IMR-90 (cell line): ENCODE data around the gene ATP11A. TPM values are rescaled to one million over a fixed set of nuclear protein-coding genes. Genes with fewer than 3 reads are reported as not detected.

Source experiments
- ATAC-seq: fragments of 200-7000 bp; cut with Tn5 transposase; 2 replicates; pipeline ENCODE4 v1.9.1; 2020; ENCODE audit warnings: low read depth, mild to moderate bottlenecking, moderate library complexity
- BruUV-seq: library from RNA; stranded (reverse); fragments of 400-500 nt; replicated peaks from 2 replicates; lab custom pipeline; 2021; lab: Mats Ljungman, UMichigan
- CTCF ChIA-PET: fragments of 300-600 bp; formaldehyde crosslinking; extraction: SDS; loops from one replicate; lab custom pipeline; 2021; ENCODE audit warnings: antibody characterized with exemption; lab: Yijun Ruan, JAX
- POLR2A ChIA-PET: fragments of 300-600 bp; sonication (Branson Sonifier 250); formaldehyde crosslinking; loops from one replicate; lab custom pipeline; 2022; ENCODE audit warnings: antibody characterized with exemption; ENCODE audit not compliant: unreplicated experiment; lab: Charles Lee
- DNase-seq: peaks from one replicate; pipeline ENCODE4 v3.0.0; 2013
- H2AFZ ChIP-seq: replicated peaks from 2 replicates; pipeline ENCODE3; 2013; ENCODE audit warnings: low read length, mild to moderate bottlenecking; ENCODE audit not compliant: poor library complexity
- H2AK5ac ChIP-seq: 2 replicates; pipeline ENCODE4 v1.6.1; 2013; ENCODE audit warnings: low read depth, low read length, inconsistent platforms
- H2AK9ac ChIP-seq: replicated peaks from 2 replicates; pipeline ENCODE3; 2013; ENCODE audit warnings: mild to moderate bottlenecking, low read depth, low read length, moderate library complexity; ENCODE audit not compliant: poor library complexity
- H2BK120ac ChIP-seq: 2 replicates; pipeline ENCODE4 v1.6.1; 2013; ENCODE audit warnings: low read depth, low read length, inconsistent platforms
- H2BK15ac ChIP-seq: 3 replicates; pipeline ENCODE4 v1.6.1; 2013; ENCODE audit warnings: low read depth, low read length, inconsistent platforms
- H2BK20ac ChIP-seq: 2 replicates; pipeline ENCODE4 v1.6.1; 2013; ENCODE audit warnings: low read depth, mild to moderate bottlenecking, inconsistent platforms, low read length, moderate library complexity
- H2BK5ac ChIP-seq: 2 replicates; pipeline ENCODE4 v1.6.1; 2013; ENCODE audit warnings: mild to moderate bottlenecking, low read depth, low read length, inconsistent platforms; ENCODE audit not compliant: poor library complexity, severe bottlenecking
- H3K14ac ChIP-seq: replicated peaks from 2 replicates; pipeline ENCODE4 v1.6.1; 2013; ENCODE audit warnings: low read depth, low read length, inconsistent platforms
- H3K18ac ChIP-seq: 2 replicates; pipeline ENCODE4 v1.6.1; 2013; ENCODE audit warnings: low read depth, low read length, control low read depth
- H3K23ac ChIP-seq: 2 replicates; pipeline ENCODE4 v1.6.1; 2013; ENCODE audit warnings: low read depth, low read length, inconsistent platforms
- H3K27ac ChIP-seq: 2 replicates; pipeline ENCODE4 v1.5.1; 2013; ENCODE audit warnings: mild to moderate bottlenecking, control low read depth, low read length; ENCODE audit not compliant: insufficient read depth
- H3K27me3 ChIP-seq: 2 replicates; pipeline ENCODE4 v1.6.1; 2013; ENCODE audit warnings: low read length; ENCODE audit not compliant: control insufficient read depth, insufficient read depth
- H3K36me3 ChIP-seq: 2 replicates; pipeline ENCODE4 v1.6.1; 2013; ENCODE audit warnings: low read length, mixed read lengths; ENCODE audit not compliant: control insufficient read depth, insufficient read depth
- H3K4ac ChIP-seq: 2 replicates; pipeline ENCODE4 v1.6.1; 2013; ENCODE audit warnings: low read depth, low read length, inconsistent platforms
- H3K4me1 ChIP-seq: 2 replicates; pipeline ENCODE4 v1.6.1; 2013; ENCODE audit warnings: low read length, mixed read lengths; ENCODE audit not compliant: control insufficient read depth, insufficient read depth
- H3K4me2 ChIP-seq: 2 replicates; pipeline ENCODE4 v1.6.1; 2013; ENCODE audit warnings: low read depth, mild to moderate bottlenecking, control low read depth, low read length, moderate library complexity
- H3K4me3 ChIP-seq: 2 replicates; pipeline ENCODE4 v1.5.1; 2013; ENCODE audit warnings: low read depth, mild to moderate bottlenecking, control low read depth, low read length, moderate library complexity; ENCODE audit not compliant: insufficient read depth
- H3K56ac ChIP-seq: 2 replicates; pipeline ENCODE4 v1.6.1; 2013; ENCODE audit warnings: low read length, inconsistent platforms; ENCODE audit not compliant: insufficient read depth; ENCODE audit errors: extremely low read depth
- H3K79me1 ChIP-seq, 2 experiments: 2 replicates each; pipeline ENCODE4 v1.6.1; 2013; ENCODE audit warnings: low read length in 2 of 2, inconsistent platforms in 1 of 2, low read depth in 1 of 2
- H3K9ac ChIP-seq: 2 replicates; pipeline ENCODE4 v1.6.1; 2013; ENCODE audit warnings: low read depth, low read length, control low read depth
- H3K9me1 ChIP-seq: 2 replicates; pipeline ENCODE4 v1.6.1; 2013; ENCODE audit warnings: low read length, inconsistent platforms; ENCODE audit not compliant: insufficient read depth
- H3K9me3 ChIP-seq: 2 replicates; pipeline ENCODE4 v1.6.1; 2013; ENCODE audit warnings: low read length; ENCODE audit not compliant: control insufficient read depth, insufficient read depth
- H4K20me1 ChIP-seq: 2 replicates; pipeline ENCODE4 v1.6.1; 2013; ENCODE audit warnings: low read length, inconsistent platforms; ENCODE audit not compliant: insufficient read depth
- H4K5ac ChIP-seq: 2 replicates; pipeline ENCODE4 v1.6.1; 2013; ENCODE audit warnings: mild to moderate bottlenecking, low read depth, low read length, control low read depth
- H4K8ac ChIP-seq, 2 experiments: 2 replicates each; pipeline ENCODE4 v1.6.1; 2013; ENCODE audit warnings: low read depth in 2 of 2, low read length in 2 of 2, control low read depth in 1 of 2, inconsistent platforms in 1 of 2
- H4K91ac ChIP-seq: 2 replicates; pipeline ENCODE4 v1.6.1; 2013; ENCODE audit warnings: low read depth, low read length, inconsistent platforms; ENCODE audit not compliant: insufficient read depth
- BHLHE40 ChIP-seq: fragments of 150-350 bp; IDR thresholded peaks from 2 replicates; pipeline ENCODE4 v1.6.1; 2016; ENCODE audit warnings: mild to moderate bottlenecking, low read depth, low read length
- MAFK ChIP-seq: IDR thresholded peaks from 2 replicates; pipeline ENCODE4 v1.6.1; 2012; ENCODE audit warnings: low read depth, low read length, improper control_type of control experiment
- POLR2A ChIP-seq: IDR thresholded peaks from 2 replicates; pipeline ENCODE4 v1.6.1; 2012; ENCODE audit warnings: mild to moderate bottlenecking, low read depth, low read length
- RAD21 ChIP-seq: IDR thresholded peaks from 2 replicates; pipeline ENCODE4 v1.6.1; 2012; ENCODE audit warnings: low read length, improper control_type of control experiment
- RCOR1 ChIP-seq: IDR thresholded peaks from 2 replicates; pipeline ENCODE4 v1.6.1; 2012; ENCODE audit warnings: mild to moderate bottlenecking, low read length, improper control_type of control experiment; ENCODE audit not compliant: insufficient replicate concordance
- WGBS, 2 experiments: methylation state at CpG; one replicate each; pipeline versions ENCODE4 v1.1.5 to v1.1.7; 2013; ENCODE audit warnings: missing lambda C conversion rate in 2 of 2; ENCODE audit not compliant: insufficient read length in 1 of 2; ENCODE audit errors: extremely low coverage in 2 of 2; 5-methylcytosine and 5-hydroxymethylcytosine counted together
- dilution Hi-C: fragments of 300-500 bp; cut with HindIII; formaldehyde crosslinking; loops from one replicate; pipeline ENCODE4 v1.14.3; 2018; ENCODE audit warnings: low sequenced_read_pairs; ENCODE audit not compliant: unreplicated experiment
- in situ Hi-C: fragments of 300-500 bp; cut with MboI; formaldehyde crosslinking; loops from 3 replicates; pipeline ENCODE4 v1.14.3; 2019; ENCODE audit warnings: low sequenced_read_pairs, inconsistent platforms, mixed read lengths
- intact Hi-C: fragments of 100-400 bp; cut with micrococcal nuclease; formaldehyde crosslinking; loops from 2 replicates; pipeline ENCODE4 v1.10.0; 2022
- polyA plus RNA-seq, 3 experiments: library from polyadenylated mRNA; depleted of rRNA; stranded (reverse); fragments of >200 nt; gene quantifications; 2 replicates each; pipeline ENCODE4 v1.2.3, GENCODE V29; 2012; ENCODE audit warnings: low replicate concordance in 1 of 3
- total RNA-seq: library from RNA; depleted of rRNA; stranded (reverse); fragments of >200 nt; gene quantifications from 2 replicates; pipeline ENCODE4 v1.2.3, GENCODE V29; 2012

ATP11A gene
- total and polyA plus RNA-seq, 2 of the 4 experiments (the other 2 are of a cell fraction): 8.4 to 12.0 TPM

- H2AK5ac ChIP-seq: peak overlapping the region; percentile 10; the same call in 1 of the 2 replicates
- peak overlapping the region; percentile 58 for H4K5ac ChIP-seq
- intact Hi-C loops (loop anchor here (5.0 kb wide), 1 partner anchor 91 kb away; the partner anchor contains the start of gene ATP11A), in situ Hi-C loops (no loop called here), dilution Hi-C loops (no loop called here)
- ChIA-PET CTCF (interaction anchor here (0.6 to 1.2 kb wide), 2 partner anchors 8 to 32 kb away, joined by 3 to 5 read pairs; no protein-coding TSS in a partner anchor), POLR2A (no interaction called here)
- peak overlapping the region; percentile 76 for H2AFZ ChIP-seq
- H3K56ac ChIP-seq: no peak overlapping the region
- H4K91ac ChIP-seq: peak overlapping the region; percentile 67
- WGBS, 2 experiments: 27% methylated on average over 6 of the region's 28 CpGs; no CpG with 5 or more reads in 1 of the 2 experiments
- peaks cover 4% of the 10 kb centered on the region; the same call in 1 of the 2 replicates for H3K36me3 ChIP-seq
- no peak overlapping the region; the same call in 1 of the 2 replicates for H2BK20ac ChIP-seq
- no peak overlapping the region; the same call in 1 of the 2 replicates for H3K23ac ChIP-seq
- no peak overlapping the region for H3K4me3 ChIP-seq
- H3K4me1 ChIP-seq: peaks cover 30% of the 10 kb centered on the region
- peak overlapping the region; percentile 56 for H2BK5ac ChIP-seq
- peak overlapping the region; percentile 49 for H2BK120ac ChIP-seq
- peak overlapping the region; percentile 11 to 56; a peak in 3 of 4 replicates for H4K8ac ChIP-seq
- TF ChIP-seq MAFK (peak; percentile 11; the same call in 1 of the 2 replicates), RCOR1 (no peak), POLR2A (peak; percentile 54; the same call in 1 of the 2 replicates), RAD21 (no peak), BHLHE40 (no peak)
- BruUV-seq: no TSS peak
- peak overlapping the region; percentile 84 for H3K4ac ChIP-seq
- H4K20me1 ChIP-seq: peaks cover 22% of the 10 kb centered on the region
- peak overlapping the region; percentile 22 for H3K18ac ChIP-seq
- no peaks in the 10 kb centered on the region for H3K9me3 ChIP-seq
- ATAC-seq: peak; percentile 80
- H3K79me1 ChIP-seq: peaks cover 16 to 30% of the 10 kb centered on the region in 2 experiments
- no peak overlapping the region for H2BK15ac ChIP-seq
- DNase-seq: peak; percentile 90
- H3K27ac ChIP-seq: peak overlapping the region; percentile 28
- peak overlapping the region; percentile 41 for H3K4me2 ChIP-seq
- H3K14ac ChIP-seq: peak overlapping the region; percentile 72
- H3K9ac ChIP-seq: no peak overlapping the region
- peak overlapping the region; percentile 51 for H2AK9ac ChIP-seq
- peaks cover 15% of the 10 kb centered on the region for H3K9me1 ChIP-seq
- H3K27me3 ChIP-seq: no peaks in the 10 kb centered on the region
These were observed 93.5 kb downstream of the ATP11A start for GRCh38 chr13:112783135-112783977.
